HEK293 (cell line): ENCODE measurements around the gene S100A13.

Experiments used
- AEBP2 ChIP-seq: fragments of 450-650 bp; formaldehyde crosslinking; IDR thresholded peaks from 2 replicates; pipeline ENCODE4 v1.5.1; 2016; ENCODE audit warnings: missing biosample characterization, missing genetic modification characterization, borderline replicate concordance
- HOXA7 ChIP-seq: sonication (generic); formaldehyde crosslinking; IDR thresholded peaks from 2 replicates; pipeline ENCODE4 v1.8.1; 2022; ENCODE audit warnings: missing genetic modification reagents, borderline replicate concordance
- KLF1 ChIP-seq: fragments of 450-650 bp; formaldehyde crosslinking; IDR thresholded peaks from 2 replicates; pipeline ENCODE4 v1.5.1; 2016; ENCODE audit warnings: missing biosample characterization, missing genetic modification characterization
- MEIS1 ChIP-seq: sonication (generic); formaldehyde crosslinking; IDR thresholded peaks from 2 replicates; pipeline ENCODE4 v1.8.1; 2022; ENCODE audit warnings: missing genetic modification reagents, mild to moderate bottlenecking, borderline replicate concordance
- PATZ1 ChIP-seq: fragments of 450-650 bp; formaldehyde crosslinking; IDR thresholded peaks from 2 replicates; pipeline ENCODE4 v1.5.1; 2016; ENCODE audit warnings: missing biosample characterization, missing genetic modification characterization
- SP7 ChIP-seq: fragments of 450-650 bp; formaldehyde crosslinking; IDR thresholded peaks from 2 replicates; pipeline ENCODE4 v1.5.1; 2016; ENCODE audit warnings: missing biosample characterization, missing genetic modification characterization
- TRIM28 ChIP-seq: IDR thresholded peaks from 2 replicates; pipeline ENCODE4 v1.6.1; 2011; ENCODE audit warnings: low read length, control low read depth, borderline replicate concordance
- ZBTB8A ChIP-seq: fragments of 450-650 bp; formaldehyde crosslinking; IDR thresholded peaks from 2 replicates; pipeline ENCODE4 v1.5.1; 2016; ENCODE audit warnings: missing biosample characterization, missing genetic modification characterization
- ZNF133 ChIP-seq: fragments of 450-650 bp; formaldehyde crosslinking; IDR thresholded peaks from 2 replicates; pipeline ENCODE4 v1.5.1; 2016; ENCODE audit warnings: missing biosample characterization, missing genetic modification characterization
- ZNF18 ChIP-seq: fragments of 450-650 bp; formaldehyde crosslinking; IDR thresholded peaks from 2 replicates; pipeline ENCODE4 v1.5.1; 2016; ENCODE audit warnings: missing biosample characterization, missing genetic modification characterization
- ZNF184 ChIP-seq: fragments of 450-650 bp; IDR thresholded peaks from 2 replicates; pipeline ENCODE4 v1.5.1; 2018; ENCODE audit warnings: missing biosample characterization, mild to moderate bottlenecking, missing genetic modification characterization
- ZNF221 ChIP-seq: fragments of 450-650 bp; formaldehyde crosslinking; IDR thresholded peaks from 2 replicates; pipeline ENCODE4 v1.5.1; 2017; ENCODE audit warnings: missing biosample characterization, missing genetic modification characterization, borderline replicate concordance
- ZNF24 ChIP-seq: fragments of 450-650 bp; formaldehyde crosslinking; IDR thresholded peaks from 2 replicates; pipeline ENCODE4 v1.5.1; 2016; ENCODE audit warnings: missing biosample characterization, missing genetic modification characterization
- ZNF350 ChIP-seq: fragments of 450-650 bp; formaldehyde crosslinking; IDR thresholded peaks from 2 replicates; pipeline ENCODE4 v1.5.0; 2017; ENCODE audit warnings: missing biosample characterization, mild to moderate bottlenecking, missing genetic modification characterization
- ZNF391 ChIP-seq: fragments of 450-650 bp; formaldehyde crosslinking; IDR thresholded peaks from 2 replicates; pipeline ENCODE4 v1.5.1; 2016; ENCODE audit warnings: low read depth, missing biosample characterization, missing genetic modification characterization, borderline replicate concordance
- ZNF510 ChIP-seq: fragments of 450-650 bp; formaldehyde crosslinking; IDR thresholded peaks from 2 replicates; pipeline ENCODE4 v1.5.1; 2018; ENCODE audit warnings: mild to moderate bottlenecking, missing genetic modification characterization, missing biosample characterization; ENCODE audit not compliant: insufficient replicate concordance
- ZNF514 ChIP-seq: fragments of 450-650 bp; formaldehyde crosslinking; IDR thresholded peaks from 2 replicates; pipeline ENCODE4 v1.5.1; 2016; ENCODE audit warnings: missing biosample characterization, missing genetic modification characterization
- ZNF518A ChIP-seq: fragments of 450-650 bp; formaldehyde crosslinking; conservative IDR thresholded peaks from 2 replicates; pipeline ENCODE4 v1.5.1; 2016; ENCODE audit warnings: low read depth, missing biosample characterization, missing genetic modification characterization
- ZNF561 ChIP-seq: fragments of 450-650 bp; IDR thresholded peaks from 2 replicates; pipeline ENCODE4 v1.5.1; 2018; ENCODE audit warnings: missing biosample characterization, missing genetic modification characterization, borderline replicate concordance
- ZNF580 ChIP-seq: fragments of 450-650 bp; formaldehyde crosslinking; IDR thresholded peaks from 2 replicates; pipeline ENCODE4 v1.5.1; 2016; ENCODE audit warnings: missing biosample characterization, missing genetic modification characterization
- ZNF610 ChIP-seq: fragments of 450-650 bp; formaldehyde crosslinking; IDR thresholded peaks from 2 replicates; pipeline ENCODE4 v1.5.1; 2016; ENCODE audit warnings: missing biosample characterization, missing genetic modification characterization, borderline replicate concordance
- ZNF639 ChIP-seq: fragments of 450-650 bp; formaldehyde crosslinking; IDR thresholded peaks from 2 replicates; pipeline ENCODE4 v1.5.1; 2016; ENCODE audit warnings: missing biosample characterization, missing genetic modification characterization
- ZNF843 ChIP-seq: fragments of 450-650 bp; formaldehyde crosslinking; IDR thresholded peaks from 2 replicates; pipeline ENCODE4 v1.5.1; 2016; ENCODE audit warnings: missing biosample characterization, missing genetic modification characterization
- ZSCAN18 ChIP-seq: fragments of 450-650 bp; formaldehyde crosslinking; IDR thresholded peaks from 2 replicates; pipeline ENCODE4 v1.5.1; 2016; ENCODE audit warnings: missing biosample characterization, missing genetic modification characterization

The S100A13 gene

GRCh38 chr1:153658400-153659174 is 31.3 kb upstream of the S100A13 start, which contains the start of gene SNAPIN (continued):
- TF ChIP-seq PATZ1 (tag by site-specific recombination) = peak; percentile 95
- no peak for TF ChIP-seq ZNF510
- TF ChIP-seq HOXA7 (CRISPR knock-in tag) = no peak
- TF ChIP-seq ZNF610 = no peak
- TF ChIP-seq MEIS1 (CRISPR knock-in tag) = no peak
- TF ChIP-seq TRIM28 = no peak
- 0 out of 2 replicates have a peak, but pooled peaks have one; percentile 35 for TF ChIP-seq ZNF24 (tag by site-specific recombination)
- TF ChIP-seq ZNF18 (tag by site-specific recombination) = no peak
- TF ChIP-seq ZNF639 (tag by site-specific recombination) = no peak
- TF ChIP-seq SP7 (tag by site-specific recombination) = peak; percentile 63; the same call in 1 of the 2 replicates
- 0 out of 2 replicates have a peak, but pooled peaks have one; percentile 42 for TF ChIP-seq KLF1
- TF ChIP-seq ZNF518A (tag by site-specific recombination) = no peak; the same call in 1 of the 2 replicates
- no peak for TF ChIP-seq ZNF580 (tag by site-specific recombination)
- 0 out of 2 replicates have a peak, but pooled peaks have one; percentile 14 for TF ChIP-seq ZNF391 (tag by site-specific recombination)
- peak; percentile 37; the same call in 1 of the 2 replicates for TF ChIP-seq ZBTB8A (tag by site-specific recombination)
- TF ChIP-seq ZNF350 (tag by site-specific recombination) = no peak
- TF ChIP-seq AEBP2 (tag by site-specific recombination) = no peak
- no peak for TF ChIP-seq ZNF514 (tag by site-specific recombination)
- no peak for TF ChIP-seq ZNF184 (tag by site-specific recombination)
- TF ChIP-seq ZSCAN18 (tag by site-specific recombination) = no peak
- TF ChIP-seq ZNF843 (tag by site-specific recombination) = no peak; the same call in 1 of the 2 replicates
- TF ChIP-seq ZNF561 = peak; percentile 79; the same call in 1 of the 2 replicates
- TF ChIP-seq ZNF133 (tag by site-specific recombination) = no peak
- TF ChIP-seq ZNF221 (tag by site-specific recombination) = no peak
